ENCODE data around the gene ANO7. TPM values are rescaled to one million over a fixed set of nuclear protein-coding genes. Genes with fewer than 3 reads are reported as not detected.
A peak's percentile ranks its signal among the peaks of the same experiment; 100 is the strongest.

Gene ANO7
- total RNA-seq, 1 donor from 2014 or later: 0.81 TPM

DNA sequence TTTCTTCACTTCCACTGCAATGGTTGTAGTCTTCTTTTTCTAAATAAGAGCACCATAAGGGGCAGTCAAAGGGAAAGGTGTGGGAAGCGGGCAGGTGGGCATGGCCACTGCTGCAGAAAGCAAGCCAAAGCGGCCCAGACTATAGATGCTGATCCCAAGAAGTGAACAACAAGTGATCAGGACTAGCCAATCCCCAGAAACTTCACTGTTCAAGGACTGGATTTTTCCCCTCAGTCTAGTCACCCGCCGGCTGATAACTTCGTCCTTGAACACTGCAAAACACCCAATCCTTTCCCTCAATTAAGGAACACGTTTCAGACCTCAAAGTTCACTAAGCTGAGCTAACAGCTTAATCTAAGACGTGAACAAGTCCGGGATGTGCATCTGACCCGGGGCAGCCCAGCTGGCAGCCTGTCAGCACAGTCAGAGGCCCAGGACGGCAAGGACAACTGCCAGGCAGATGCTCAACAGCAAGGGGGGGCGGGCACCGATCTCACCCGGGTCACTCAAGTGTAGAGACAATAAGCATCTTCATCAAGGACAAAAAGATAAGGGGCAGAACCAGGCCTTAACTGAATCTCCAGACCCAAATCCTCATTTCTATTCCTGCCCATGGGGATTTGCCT is 67.2 kb downstream of the ANO7 start:
- DNase-seq (ENCODE audit: missing footprints) (no peak), ATAC-seq (no peak)
- intact Hi-C loops (cut with DNase I): no loop called here

GRCh38 chr2:241256168-241256545 is 67.7 kb downstream of the ANO7 start:
- intact Hi-C loops (cut with DNase I): no loop called here
- ATAC-seq (no peak), DNase-seq (ENCODE audit: missing footprints) (no peak)

DNA sequence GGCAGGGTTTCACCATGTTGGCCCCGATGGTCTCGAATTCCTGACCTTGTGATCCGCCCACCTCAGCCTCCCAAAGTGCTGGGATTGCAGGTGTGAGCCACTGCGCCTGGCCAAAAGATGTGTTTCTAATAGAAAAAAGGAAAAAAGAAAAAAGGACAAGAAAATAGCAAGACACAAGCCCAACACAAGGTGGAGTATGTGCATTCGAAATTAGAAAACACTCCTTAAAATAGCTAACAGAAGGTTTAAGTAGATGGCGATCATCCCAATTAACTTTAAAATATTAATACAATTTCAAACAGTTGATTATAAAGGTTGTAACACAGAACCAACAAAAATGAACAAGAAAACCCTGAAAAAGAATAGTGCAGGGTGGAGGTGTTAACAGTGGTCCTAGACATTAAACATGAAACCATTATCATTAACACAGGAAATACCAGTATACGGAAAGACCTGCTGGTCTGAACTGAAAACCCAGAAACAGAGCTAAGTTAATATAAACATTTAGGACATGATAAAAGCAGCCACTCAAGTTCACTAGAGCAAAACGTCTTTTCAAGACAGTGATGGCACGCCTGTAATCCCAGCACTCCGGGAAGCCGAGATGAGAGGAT is 69.0 kb downstream of the ANO7 start:
- no peak for ATAC-seq
- intact Hi-C loops (cut with DNase I): no loop called here
- no peak for DNase-seq (ENCODE audit: missing footprints)

DNA sequence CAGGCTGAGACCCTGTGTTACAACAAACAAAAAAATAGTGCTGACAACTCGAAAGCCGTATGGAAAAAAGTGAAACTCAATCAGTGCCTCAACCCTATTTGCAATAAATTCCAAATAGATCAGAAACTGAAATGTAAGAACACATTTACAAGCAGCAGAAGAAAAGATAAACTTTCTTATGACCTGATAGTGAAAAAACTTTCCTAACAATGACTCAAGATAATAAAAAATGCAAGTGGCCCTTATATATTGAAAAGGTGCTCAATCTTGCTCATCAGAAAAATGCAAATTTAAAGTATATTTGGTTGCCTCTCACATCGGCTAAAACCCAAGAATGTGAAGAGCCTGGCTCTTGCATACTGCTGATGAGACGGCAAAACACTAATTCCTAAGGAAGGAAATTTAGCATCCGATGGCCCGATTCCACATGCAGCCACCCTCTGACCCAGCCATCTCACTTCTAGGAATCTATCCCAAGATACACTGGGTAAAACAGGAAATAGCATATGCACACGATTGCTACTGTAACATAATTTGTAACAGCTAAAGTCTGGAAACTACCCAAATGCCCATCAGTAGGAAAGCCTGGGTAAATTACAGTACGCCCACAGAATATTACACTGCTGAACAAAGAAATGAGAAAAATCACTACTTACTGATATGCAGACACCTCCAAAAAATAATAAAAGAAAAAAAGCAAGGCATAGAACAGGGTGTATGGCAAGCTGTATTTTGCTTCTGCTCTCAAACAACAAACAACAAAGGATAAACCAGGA is 70.2 kb downstream of the ANO7 start:
- ATAC-seq (no peak), DNase-seq (ENCODE audit: missing footprints) (no peak)
- intact Hi-C loops (cut with DNase I): no loop called here

GRCh38 chr2:241260911-241261310 is 72.4 kb downstream of the ANO7 start:
- no peak for ATAC-seq
- DNase-seq (ENCODE audit: missing footprints): no peak
- intact Hi-C loops (cut with DNase I): no loop called here

DNA sequence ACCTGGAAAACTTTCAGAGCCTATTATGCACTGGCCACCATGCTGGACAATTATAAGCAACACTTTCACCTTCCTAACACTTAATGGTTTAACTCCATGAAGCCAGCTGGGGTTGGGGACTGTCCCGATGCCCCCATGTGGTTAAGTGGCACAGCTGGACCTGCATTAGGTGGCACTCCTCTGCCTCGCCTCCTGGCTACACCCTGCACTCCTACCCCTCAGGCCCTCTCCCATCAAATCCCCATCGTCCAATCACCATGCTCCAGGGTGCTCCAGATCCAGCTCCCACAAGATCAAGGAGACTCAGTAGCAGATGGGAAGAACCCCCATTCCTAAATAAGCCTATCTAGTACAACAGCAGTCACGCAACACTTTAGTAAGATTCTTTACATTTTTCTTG is 73.2 kb downstream of the ANO7 start:
- intact Hi-C loops (cut with DNase I): no loop called here
- ATAC-seq: no peak
- no peak for DNase-seq (ENCODE audit: missing footprints)

DNA sequence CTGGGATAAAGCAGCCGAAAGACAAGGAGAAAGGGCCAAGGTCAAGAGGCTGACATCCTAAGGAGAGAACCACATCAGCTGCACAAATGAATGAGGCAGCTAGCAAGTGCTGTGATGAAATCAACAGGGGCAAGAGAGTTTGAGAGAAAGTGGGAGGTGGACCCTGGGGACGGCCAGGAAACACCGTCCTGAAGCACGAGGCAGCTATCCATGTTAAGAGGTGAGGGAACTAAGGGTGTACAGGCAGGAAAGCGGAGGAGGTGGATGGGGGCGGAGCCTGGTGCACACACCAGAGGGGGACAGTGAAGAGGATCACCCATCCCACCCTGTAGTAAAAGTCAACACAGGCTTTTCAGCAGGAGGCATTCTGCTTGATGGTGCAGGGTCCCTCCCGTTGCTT is 74.6 kb downstream of the ANO7 start:
- DNase-seq (ENCODE audit: missing footprints) (no peak), ATAC-seq (no peak)
- intact Hi-C loops (cut with DNase I): no loop called here

- no peak for ATAC-seq
- intact Hi-C loops (cut with DNase I): no loop called here
Measured at GRCh38 chr2:241265506-241265905, 77.0 kb downstream of the ANO7 start.

GRCh38 chr2:241267249-241268067 is 79.0 kb downstream of the ANO7 start:
- ATAC-seq: no peak
- intact Hi-C loops (cut with DNase I): no loop called here
- DNase-seq (ENCODE audit: missing footprints): no peak

More at GRCh38 chr2:241265506-241265905, 77.0 kb downstream of the ANO7 start:
- DNase-seq (ENCODE audit: missing footprints): no peak

GRCh38 chr2:241268306-241268705 is 79.8 kb downstream of the ANO7 start:
- no peak for ATAC-seq
- no peak for DNase-seq (ENCODE audit: missing footprints)
- intact Hi-C loops (cut with DNase I): no loop called here

GRCh38 chr2:241268716-241269445 is 80.4 kb downstream of the ANO7 start:
- ATAC-seq: no peak
- intact Hi-C loops (cut with DNase I): no loop called here
- DNase-seq (ENCODE audit: missing footprints): no peak

GRCh38 chr2:241269707-241270520 is 81.4 kb downstream of the ANO7 start:
- ATAC-seq (no peak), DNase-seq (ENCODE audit: missing footprints) (no peak)
- intact Hi-C loops (cut with DNase I): no loop called here

DNA sequence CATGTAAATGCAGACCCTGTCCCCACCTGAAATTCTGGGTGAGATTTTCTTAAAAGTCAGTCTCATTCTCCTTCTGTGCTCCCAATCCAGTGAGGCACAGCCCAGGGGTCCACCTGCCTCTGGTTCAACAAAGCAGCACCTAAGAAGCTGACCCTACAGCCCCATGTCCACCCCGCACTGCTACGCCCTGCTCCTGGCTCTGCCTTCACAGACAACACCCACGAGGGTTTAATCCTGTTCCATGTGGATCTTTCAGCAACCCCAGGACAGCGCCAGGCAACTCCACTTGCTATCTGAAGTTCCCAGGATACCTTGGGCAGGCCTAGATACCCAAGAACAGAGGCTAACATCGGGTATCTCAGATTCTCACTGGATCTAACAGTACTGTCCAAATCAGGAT is 82.1 kb downstream of the ANO7 start:
- DNase-seq (ENCODE audit: missing footprints) (no peak), ATAC-seq (no peak)
- intact Hi-C loops (cut with DNase I): no loop called here

- peak; percentile 85 for ATAC-seq
- peak; percentile 94 for DNase-seq (ENCODE audit: missing footprints)
- intact Hi-C loops (cut with DNase I): loop anchor here (1.0 kb wide), 1 partner anchor 43 kb away; the partner anchor contains the start of genes HDLBP and SEPTIN2
Measured at GRCh38 chr2:241271706-241272302, 83.3 kb downstream of the ANO7 start.

DNA sequence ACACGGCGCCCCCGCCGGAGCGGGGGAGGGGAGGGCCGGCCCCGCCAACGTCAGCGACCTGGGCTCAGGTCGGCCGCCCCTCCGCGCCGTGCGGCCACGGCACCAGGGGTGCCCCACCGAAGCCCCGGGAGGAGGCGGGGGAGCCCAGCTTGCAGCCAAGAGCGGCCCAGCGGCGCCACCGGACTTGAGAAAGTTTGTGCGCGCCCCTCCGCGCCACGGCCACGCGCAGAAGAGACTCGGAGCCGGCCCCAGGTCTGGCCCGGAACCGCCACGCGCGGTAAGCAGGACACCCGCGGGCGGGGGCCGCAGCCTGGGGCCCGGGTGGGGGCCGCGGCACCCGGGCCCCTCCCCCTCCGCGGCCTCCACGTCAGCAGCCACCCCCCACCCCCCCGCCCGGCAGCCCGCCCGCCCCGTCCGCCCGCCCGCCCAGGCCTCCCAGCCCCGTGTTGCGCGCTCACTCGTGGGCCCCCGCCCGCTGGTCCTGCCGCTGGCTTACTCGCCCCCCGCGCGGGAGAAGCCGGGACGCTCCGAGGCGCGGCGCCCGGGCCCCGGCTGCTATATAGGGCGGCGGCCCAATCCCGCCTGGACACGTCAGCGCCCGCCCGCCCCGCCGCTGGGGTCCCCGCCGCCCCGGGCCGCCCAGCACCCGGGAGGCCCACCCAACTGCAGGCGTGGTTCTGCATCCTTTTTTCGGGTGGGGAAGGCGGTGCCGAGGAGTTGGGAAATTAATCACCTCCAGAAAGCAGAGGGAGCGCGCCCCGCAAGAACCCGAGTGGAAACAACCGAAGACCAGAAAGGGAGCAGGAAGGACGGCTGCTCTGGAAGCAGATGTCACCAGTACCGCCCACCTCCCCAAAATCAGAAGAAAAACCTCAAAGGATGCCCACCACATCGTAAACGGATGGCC is 84.1 kb downstream of the ANO7 start:
- DNase-seq (ENCODE audit: missing footprints) (peak; percentile 89), ATAC-seq (peak; percentile 90)
- intact Hi-C loops (cut with DNase I): loop anchor here (1.0 kb wide), 1 partner anchor 43 kb away; the partner anchor contains the start of genes HDLBP and SEPTIN2

- ATAC-seq (no peak), DNase-seq (ENCODE audit: missing footprints) (no peak)
- intact Hi-C loops (cut with DNase I): no loop called here
Measured at GRCh38 chr2:241273210-241274020, 84.9 kb downstream of the ANO7 start.

Data from Right ventricle myocardium inferior (tissue), 1 donor.